Spleen (tissue), 11 donors: ENCODE data around the gene P2RX6. TPM values are rescaled to one million over a fixed set of nuclear protein-coding genes. Genes with fewer than 3 reads are reported as not detected.

Experiments used
- DNase-seq: peaks from one replicate; pipeline ENCODE4 v3.0.0-alpha.2; 2020
- H3K27ac ChIP-seq, 8 donors: fragments of 200-600 bp; sonication (generic) in 7 of 8; 1 replicate in 4 of 8; 2 replicates in 4 of 8; pipeline versions ENCODE4 v1.5.0 to v1.8.0; 2016 to 2021; ENCODE audit warnings: inconsistent platforms in 4 of 8, mild to moderate bottlenecking in 4 of 8, moderate library complexity in 1 of 8
- H3K27me3 ChIP-seq, 7 donors: fragments of 200-600 bp; sonication (generic) in 6 of 7; replicated peaks in 1 of 7; 1 replicate in 4 of 7; 2 replicates in 3 of 7; pipeline versions ENCODE4 v1.5.0 to v1.8.0; 2016 to 2021; ENCODE audit warnings: inconsistent platforms in 3 of 7, mild to moderate bottlenecking in 1 of 7
- H3K36me3 ChIP-seq, 6 donors: fragments of 200-600 bp; sonication (generic) in 5 of 6; 1 replicate in 4 of 6; 2 replicates in 2 of 6; pipeline versions ENCODE4 v1.5.0 to v1.8.0; 2016 to 2021; ENCODE audit warnings: inconsistent platforms in 2 of 6
- H3K4me1 ChIP-seq, 6 donors: fragments of 200-600 bp; sonication (generic) in 5 of 6; 1 replicate in 3 of 6; 2 replicates in 3 of 6; pipeline versions ENCODE4 v1.5.0 to v1.8.0; 2016 to 2021; ENCODE audit warnings: inconsistent platforms in 3 of 6
- H3K4me3 ChIP-seq, 8 donors: fragments of 200-600 bp; sonication (generic) in 7 of 8; 1 replicate in 4 of 8; 2 replicates in 4 of 8; pipeline versions ENCODE4 v1.5.0 to v1.8.0; 2016 to 2021; ENCODE audit warnings: inconsistent platforms in 4 of 8, mild to moderate bottlenecking in 4 of 8, moderate library complexity in 2 of 8
- H3K9me3 ChIP-seq, 8 donors: fragments of 200-600 bp; sonication (generic) in 7 of 8; 1 replicate in 4 of 8; 2 replicates in 4 of 8; pipeline versions ENCODE4 v1.5.0 to v1.8.0; 2016 to 2021; ENCODE audit warnings: inconsistent platforms in 4 of 8
- CTCF ChIP-seq, 11 experiments: fragments of 200-600 bp in 7 of 11; fragments of 450-650 bp in 4 of 11; sonication (generic) in 4 of 11; IDR thresholded peaks in 8 of 11; conservative IDR thresholded peaks in 3 of 11; 1 replicate in 7 of 11; 2 replicates in 4 of 11; pipeline versions ENCODE4 v1.4.0 to v1.8.0; 2016 to 2021; ENCODE audit warnings: antibody characterized with exemption in 11 of 11, inconsistent platforms in 4 of 11, mild to moderate bottlenecking in 1 of 11
- POLR2A ChIP-seq, 3 donors: fragments of 450-650 bp; IDR thresholded peaks; one replicate each; pipeline ENCODE4 v1.5.1; 2017; ENCODE audit warnings: antibody characterized with exemption in 3 of 3, mild to moderate bottlenecking in 1 of 3
- POLR2AphosphoS5 ChIP-seq, 3 donors: sonication (generic); formaldehyde crosslinking; IDR thresholded peaks; one replicate each; pipeline ENCODE4 v1.5.1; 2017; ENCODE audit warnings: antibody characterized with exemption in 3 of 3
- WGBS, 5 donors: extraction: QIAGEN DNeasy Blood & Tissue Kit in 3 of 5; methylation state at CpG; one replicate each; pipeline versions ENCODE4 v1.1.5 to v1.1.7; 2013 to 2018; 5-methylcytosine and 5-hydroxymethylcytosine counted together
- intact Hi-C: fragments of 100-400 bp; cut with DNase I; formaldehyde crosslinking; loops from one replicate; pipeline ENCODE4 v1.15.0; 2023; ENCODE audit warnings: low total_unique reads
- polyA plus RNA-seq, 3 donors: library from polyadenylated mRNA; stranded (reverse); fragments of 200-250 nt; gene quantifications; one replicate each; pipeline ENCODE4 v1.2.1, GENCODE V29; 2013
- total RNA-seq, 7 donors: library from RNA; depleted of rRNA in 3 of 7; stranded (reverse); fragments of >200 nt in 3 of 7; fragmentation: NEBNext Ultra II Directional in 4 of 7; extraction: Animal tissue kit (Norgen Biotek cat#: 25700) in 4 of 7; gene quantifications; one replicate each; pipeline versions ENCODE4 v1.1.0 to v1.2.1, GENCODE V29; 2016 to 2021
- donor health status: healthy with polysubstance abuse.
- donor health status: DM: no; HTN: no; CAD: no; lungs with moderate emphysema.
- donor health status: DM: no; HTN: no; CAD: no.
- donor health status: Bipolar disorder and iron deficiency.
- donor health status: healthy.
- donor health status: DM: no; HTN: no; CAD: no.
- donor health status: DM: yes; HTN: yes; CAD: no.

Gene P2RX6
- total and polyA plus RNA-seq, 10 donors, result 0.86 to 14.4 (median 4.4) TPM

GRCh38 chr22:21022955-21023614 lies 8.1 kb downstream of the P2RX6 start:
- 78 to 84% (median 82%) methylated on average over 13 of the region's 13 CpGs for WGBS, 5 donors
- Histone ChIP-seq H3K4me3 (no peak overlapping the region), H3K27ac (no peak overlapping the region), H3K4me1 (peaks cover 0 to 13% (median 0%) of the 10 kb centered on the region in 6 donors), H3K36me3 (no peaks in the 10 kb centered on the region), H3K27me3 (no peaks in the 10 kb centered on the region), H3K9me3 (no peaks in the 10 kb centered on the region)
- no peak for TF ChIP-seq POLR2A (IDR thresholded peaks at IDR 0.05)
- TF ChIP-seq POLR2AphosphoS5 (IDR thresholded peaks at IDR 0.05), result no peak
- no peak for TF ChIP-seq CTCF (IDR thresholded peaks at IDR 0.05 in 8 of 11, conservative IDR thresholded peaks at IDR 0.05 in 3 of 11)
- intact Hi-C loops, result no loop called here
- peak; percentile 68 for DNase-seq

DNA sequence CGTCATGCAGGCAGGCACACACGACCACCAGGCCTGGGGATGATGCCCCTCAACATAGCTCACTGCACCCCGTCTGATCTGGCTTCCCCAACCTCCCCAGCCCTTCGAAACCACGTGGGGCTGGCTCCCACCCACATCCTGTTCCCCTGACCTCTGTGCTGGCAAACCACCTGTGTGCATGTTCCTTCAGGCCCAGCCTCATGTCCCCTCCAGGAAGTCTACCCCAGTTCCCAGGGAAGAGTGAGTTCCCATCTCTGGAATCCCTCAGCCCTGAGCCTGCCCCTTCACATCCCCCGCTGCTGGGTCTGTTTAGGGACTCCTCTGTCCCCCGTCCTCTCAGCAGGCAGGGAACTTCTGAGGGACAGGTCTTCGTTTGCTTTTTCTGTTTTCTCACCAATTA lies 10.3 kb downstream of the P2RX6 start:
- no peak for DNase-seq
- Histone ChIP-seq H3K4me1 (peaks cover 0 to 13% (median 0%) of the 10 kb centered on the region in 6 donors), H3K27ac (no peak overlapping the region), H3K27me3 (peaks cover 0 to 16% (median 0%) of the 10 kb centered on the region in 7 donors), H3K4me3 (no peak overlapping the region), H3K36me3 (no peaks in the 10 kb centered on the region), H3K9me3 (no peaks in the 10 kb centered on the region)
- WGBS, 5 donors, result 44 to 58% (median 49%) methylated on average over 8 of the region's 8 CpGs
- intact Hi-C loops, result no loop called here
- no peak for TF ChIP-seq CTCF (IDR thresholded peaks at IDR 0.05 in 8 of 11, conservative IDR thresholded peaks at IDR 0.05 in 3 of 11)
- TF ChIP-seq POLR2AphosphoS5 (IDR thresholded peaks at IDR 0.05), result no peak
- no peak for TF ChIP-seq POLR2A (IDR thresholded peaks at IDR 0.05)

GRCh38 chr22:21025763-21026755 lies 11.1 kb downstream of the P2RX6 start:
- no peak for DNase-seq
- TF ChIP-seq CTCF (IDR thresholded peaks at IDR 0.05 in 8 of 11, conservative IDR thresholded peaks at IDR 0.05 in 3 of 11) (no peak), POLR2AphosphoS5 (IDR thresholded peaks at IDR 0.05) (no peak), POLR2A (IDR thresholded peaks at IDR 0.05) (no peak)
- Histone ChIP-seq H3K36me3 (no peaks in the 10 kb centered on the region), H3K4me1 (peaks cover 0 to 13% (median 0%) of the 10 kb centered on the region in 6 donors), H3K27ac (no peak overlapping the region), H3K27me3 (peaks cover 0 to 24% (median under 1%) of the 10 kb centered on the region in 7 donors), H3K4me3 (no peak overlapping the region), H3K9me3 (no peaks in the 10 kb centered on the region)
- intact Hi-C loops, result no loop called here
- 85 to 95% (median 91%) methylated on average over 18 to 27 of the region's 27 CpGs for WGBS, 5 donors
